Naive thymus-derived CD4-positive, alpha-beta T cell (primary cell): ENCODE results near the gene TUT4. TPM values are rescaled to one million over a fixed set of nuclear protein-coding genes. Genes with fewer than 3 reads are reported as not detected.
A peak's percentile ranks its signal among the peaks of the same experiment; 100 is the strongest.

Source experiments
- ATAC-seq: fragments of 150-1000 bp; cut with Tn5 transposase; 2 replicates; pipeline ENCODE4 v1.10.0; 2021; ENCODE audit warnings: mild to moderate bottlenecking, moderate library complexity
- CTCF ChIA-PET: fragments of 350-600 bp; sonication (Branson Sonifier 250); formaldehyde crosslinking; loops from one replicate; lab custom pipeline; 2021; ENCODE audit warnings: antibody characterized with exemption; lab: Charles Lee
- POLR2A ChIA-PET: fragments of 350-600 bp; sonication (Branson Sonifier 250); formaldehyde crosslinking; loops from one replicate; lab custom pipeline; 2021; ENCODE audit warnings: antibody characterized with exemption, inconsistent platforms; lab: Charles Lee
- DNase-seq, 9 donors: peaks; one replicate each; pipeline versions ENCODE4 v3.0.0 to v3.0.0-alpha.2; 2020 to 2022; ENCODE audit warnings: mixed read lengths in 1 of 9
- H3K27ac ChIP-seq: one replicate; pipeline ENCODE4 v1.7.0; 2013; ENCODE audit warnings: mild to moderate bottlenecking, low read depth, low read length, moderate library complexity
- H3K27me3 ChIP-seq, 2 donors: one replicate each; pipeline ENCODE4 v1.7.0; 2013; ENCODE audit warnings: low read length in 2 of 2, mild to moderate bottlenecking in 2 of 2, moderate library complexity in 2 of 2; ENCODE audit not compliant: control insufficient read depth in 2 of 2, insufficient read depth in 2 of 2
- H3K36me3 ChIP-seq, 3 experiments: 1 replicate in 2 of 3; 2 replicates in 1 of 3; pipeline ENCODE4 v1.7.0; 2013; ENCODE audit warnings: low read length in 3 of 3, mild to moderate bottlenecking in 3 of 3, moderate library complexity in 1 of 3; ENCODE audit not compliant: insufficient read depth in 3 of 3, control insufficient read depth in 2 of 3
- H3K4me1 ChIP-seq, 2 donors: one replicate each; pipeline ENCODE4 v1.7.0; 2013; ENCODE audit warnings: low read length in 2 of 2, mild to moderate bottlenecking in 2 of 2, moderate library complexity in 1 of 2; ENCODE audit not compliant: control insufficient read depth in 2 of 2, insufficient read depth in 2 of 2
- H3K4me3 ChIP-seq: 2 replicates; pipeline ENCODE4 v1.7.0; 2013; ENCODE audit warnings: mild to moderate bottlenecking, low read length
- H3K9me3 ChIP-seq, 3 experiments: 1 replicate in 2 of 3; 2 replicates in 1 of 3; pipeline ENCODE4 v1.7.0; 2013; ENCODE audit warnings: low read length in 3 of 3; ENCODE audit not compliant: control insufficient read depth in 2 of 3
- H3K27ac Mint-ChIP-seq, 9 donors: one replicate each; pipeline ENCODE4 v1.8.0; 2020 to 2022; ENCODE audit warnings: mixed read lengths in 9 of 9, mild to moderate bottlenecking in 8 of 9, moderate library complexity in 5 of 9, inconsistent platforms in 2 of 9
- H3K27me3 Mint-ChIP-seq, 5 donors: one replicate each; pipeline ENCODE4 v1.8.0; 2021 to 2022; ENCODE audit warnings: mixed read lengths in 5 of 5, mild to moderate bottlenecking in 1 of 5
- H3K36me3 Mint-ChIP-seq, 5 donors: one replicate each; pipeline ENCODE4 v1.8.0; 2020 to 2022; ENCODE audit warnings: mixed read lengths in 5 of 5, mild to moderate bottlenecking in 3 of 5, inconsistent platforms in 1 of 5
- H3K4me1 Mint-ChIP-seq, 7 donors: one replicate each; pipeline ENCODE4 v1.8.0; 2020 to 2022; ENCODE audit warnings: mixed read lengths in 7 of 7, mild to moderate bottlenecking in 3 of 7, inconsistent platforms in 1 of 7
- H3K4me3 Mint-ChIP-seq, 10 donors: one replicate each; pipeline ENCODE4 v1.8.0; 2020 to 2022; ENCODE audit warnings: mild to moderate bottlenecking in 10 of 10, mixed read lengths in 10 of 10, moderate library complexity in 6 of 10, inconsistent platforms in 2 of 10
- H3K9me3 Mint-ChIP-seq, 11 donors: one replicate each; pipeline ENCODE4 v1.8.0; 2020 to 2022; ENCODE audit warnings: mixed read lengths in 11 of 11, mild to moderate bottlenecking in 4 of 11, inconsistent platforms in 1 of 11, moderate library complexity in 1 of 11
- intact Hi-C, 2 donors: fragments of 100-400 bp; cut with micrococcal nuclease; formaldehyde crosslinking; loops; one replicate each; pipeline ENCODE4 v1.15.1; 2023
- polyA plus RNA-seq, 2 donors: library from polyadenylated mRNA; unstranded; fragments of 300-500 nt; fragmentation: Illumina TruSeq; gene quantifications; one replicate each; pipeline ENCODE4 v1.2.3, GENCODE V29; 2021
- total RNA-seq, 6 experiments: library from RNA in 5 of 6; stranded (reverse) in 5 of 6; gene quantifications; 1 replicate in 5 of 6; 2 replicates in 1 of 6; pipeline ENCODE4 v1.2.3 and lab custom pipeline; 2021 to 2026

Gene TUT4
- total RNA-seq (100 to 1,000 TPM in 4 of 5 experiments, 10 to 100 TPM in 1; 80.4 to 169 (median 139) TPM), polyA plus RNA-seq (10 to 100 TPM; 32.8 to 50.4 TPM), total RNA-seq (lab: John Stamatoyannopoulos, UW) (189 reads per million, percentile 92 among the genes with 10 or more reads in this experiment)

- peak within 1 kb of the TSS; percentile 95 for H3K4me3 ChIP-seq
- H3K36me3 Mint-ChIP-seq = peaks cover 0 to 7% (median 0%) of the 10 kb centered on the region in 5 donors
Measured at GRCh38 chr1:52552505-52553361, at the start of gene TUT4. Gene TUT4, minus strand, starts transcription at chr1:52553092. Its CDS starts 26,812 bp downstream, at chr1:52526280.

GRCh38 chr1:52601991-52602855, 49.3 kb upstream of the TUT4 start, which contains the start of gene GPX7:
Gene GPX7, plus strand, starts transcription at chr1:52602371. Its CDS starts 39 bp downstream, at chr1:52602410.
- intact Hi-C loops = loop anchor here (1.0 to 5.0 kb wide), 5 partner anchors 35 to 235 kb away; partner anchors contain the start of genes CC2D1B (in 1 of the 2) and TUT4 (in 1 of the 2)
- H3K27ac ChIP-seq = peak within 1 kb of the TSS; percentile 82
- peaks cover 38 to 57% (median 50%) of the 10 kb centered on the region in 7 donors for H3K4me1 Mint-ChIP-seq
- ATAC-seq (peak; percentile 84), DNase-seq (peak; percentile 45 to 68 (median 62))
- peak within 1 kb of the TSS; percentile 85 to 97 (median 95) for H3K27ac Mint-ChIP-seq
- H3K36me3 Mint-ChIP-seq = peaks cover 4 to 34% (median 4%) of the 10 kb centered on the region in 5 donors
- peaks cover 0 to 17% (median 0%) of the 10 kb centered on the region in 3 experiments for H3K36me3 ChIP-seq
- H3K4me1 ChIP-seq = peaks cover 25 to 29% of the 10 kb centered on the region in 2 donors
- H3K9me3 Mint-ChIP-seq = peaks cover 0 to 4% (median 0%) of the 10 kb centered on the region in 11 donors
- ChIA-PET CTCF (interaction anchor here (1.1 kb wide), 1 partner anchor 31 kb away, joined by 6 read pairs; the partner anchor contains the start of gene SHISAL2A), POLR2A (interaction anchor here (0.6 to 7.3 kb wide), 18 partner anchors 9 to 197 kb away, joined by 3 to 104 read pairs (median 6); partner anchors contain the start of genes PRPF38A, SHISAL2A and TUT4)
- peak within 1 kb of the TSS; percentile 83 for H3K4me3 ChIP-seq
- no peaks in the 10 kb centered on the region for H3K9me3 ChIP-seq
- H3K27me3 Mint-ChIP-seq = no peaks in the 10 kb centered on the region
- no peaks in the 10 kb centered on the region for H3K27me3 ChIP-seq
- peak within 1 kb of the TSS; percentile 91 to 95 (median 92) for H3K4me3 Mint-ChIP-seq

More at GRCh38 chr1:52552505-52553361, at the start of gene TUT4:
- ATAC-seq (peak; percentile 57), DNase-seq (peak; percentile 57 to 77 (median 73))
- Histone ChIP-seq H3K36me3 (peaks cover 0 to 9% (median 0%) of the 10 kb centered on the region in 3 experiments), H3K27ac (peak within 1 kb of the TSS; percentile 91), H3K27me3 (no peaks in the 10 kb centered on the region), H3K4me1 (peaks cover 0 to 40% of the 10 kb centered on the region in 2 donors), H3K9me3 (no peaks in the 10 kb centered on the region)
- ChIA-PET POLR2A (interaction anchor here (0.5 to 3.4 kb wide), 21 partner anchors 10 to 187 kb away, joined by 3 to 59 read pairs (median 5); partner anchors contain the start of genes ORC1, PRPF38A and SHISAL2A), CTCF (no interaction called here)
- intact Hi-C loops = loop anchor here (1.0 to 10.0 kb wide), 25 partner anchors 16 to 1500 kb away; partner anchors contain the start of genes BTF3L4 (in 2 of the 2), CC2D1B (in 2 of the 2), ECHDC2 (in 2 of the 2) and NRDC (in 2 of the 2)
- Mint-ChIP-seq H3K27ac (peak within 1 kb of the TSS in 7 of 9 donors; percentile 55 to 94 (median 87)), H3K4me3 (peak within 1 kb of the TSS in 8 of 10 donors; percentile 67 to 88 (median 75)), H3K27me3 (peaks cover 0 to 7% (median 0%) of the 10 kb centered on the region in 5 donors), H3K9me3 (no peaks in the 10 kb centered on the region), H3K4me1 (peaks cover 23 to 52% (median 43%) of the 10 kb centered on the region in 7 donors)

GRCh38 chr1:52601519-52601918, 48.6 kb upstream of the TUT4 start:
- H3K4me1 Mint-ChIP-seq = peaks cover 38 to 57% (median 48%) of the 10 kb centered on the region in 7 donors
- POLR2A ChIA-PET = interaction anchor here (0.8 to 2.9 kb wide), 16 partner anchors 9 to 196 kb away, joined by 3 to 23 read pairs (median 6); partner anchors contain the start of genes PRPF38A, SHISAL2A and TUT4

GRCh38 chr1:52600533-52601179, 47.8 kb upstream of the TUT4 start:
- Histone ChIP-seq H3K4me1 (peaks cover 25% of the 10 kb centered on the region in 2 donors), H3K4me3 (no peak overlapping the region), H3K27ac (no peak overlapping the region), H3K9me3 (no peaks in the 10 kb centered on the region), H3K36me3 (peaks cover 0 to 2% (median 0%) of the 10 kb centered on the region in 3 experiments), H3K27me3 (no peaks in the 10 kb centered on the region)
- POLR2A ChIA-PET = interaction anchor here (0.7 to 2.9 kb wide), 13 partner anchors 11 to 592 kb away, joined by 3 to 23 read pairs (median 6); partner anchors contain the start of genes PRPF38A, SHISAL2A and TUT4
- CTCF ChIA-PET = interaction anchor here (1.3 kb wide), 1 partner anchor 30 kb away, joined by 3 read pairs; no protein-coding TSS in a partner anchor
- peaks cover 0 to 23% (median 0%) of the 10 kb centered on the region in 5 donors for H3K36me3 Mint-ChIP-seq
- DNase-seq = no peak
- H3K27ac Mint-ChIP-seq = peak overlapping the region in 6 of 9 donors; percentile 2 to 97 (median 71)
- ATAC-seq = no peak
- intact Hi-C loops = loop anchor here (5.0 kb wide), 2 partner anchors 73 to 233 kb away; partner anchors contain the start of gene CC2D1B (in 1 of the 2)
- H3K4me3 Mint-ChIP-seq = peak overlapping the region in 9 of 10 donors; percentile 16 to 93 (median 76)
- H3K27me3 Mint-ChIP-seq = peaks cover 0 to 4% (median 0%) of the 10 kb centered on the region in 5 donors
- H3K9me3 Mint-ChIP-seq = peaks cover 0 to 4% (median 0%) of the 10 kb centered on the region in 11 donors
- peaks cover 34 to 48% (median 44%) of the 10 kb centered on the region in 7 donors for H3K4me1 Mint-ChIP-seq

More at GRCh38 chr1:52601519-52601918, 48.6 kb upstream of the TUT4 start:
- peaks cover 0 to 2% (median 0%) of the 10 kb centered on the region in 5 donors for H3K27me3 Mint-ChIP-seq
- H3K9me3 ChIP-seq = no peaks in the 10 kb centered on the region
- DNase-seq (no peak), ATAC-seq (no peak)
- H3K36me3 Mint-ChIP-seq = peaks cover 0 to 29% (median 4%) of the 10 kb centered on the region in 5 donors
- CTCF ChIA-PET = interaction anchor here (1.1 to 1.3 kb wide), 2 partner anchors 31 to 32 kb away, joined by 3 to 6 read pairs; partner anchors contain the start of gene SHISAL2A
- intact Hi-C loops = loop anchor here (5.0 kb wide), 2 partner anchors 74 to 234 kb away; partner anchors contain the start of gene CC2D1B (in 1 of the 2)
- H3K27ac Mint-ChIP-seq = peak overlapping the region; percentile 80 to 97 (median 90)
- peak overlapping the region; percentile 82 for H3K27ac ChIP-seq
- no peaks in the 10 kb centered on the region for H3K27me3 ChIP-seq
- H3K4me3 Mint-ChIP-seq = peak overlapping the region; percentile 75 to 93 (median 83)
- H3K36me3 ChIP-seq = peaks cover 0 to 10% (median 0%) of the 10 kb centered on the region in 3 experiments
- peaks cover 0 to 4% (median 0%) of the 10 kb centered on the region in 11 donors for H3K9me3 Mint-ChIP-seq
- H3K4me3 ChIP-seq = peak overlapping the region; percentile 83
- H3K4me1 ChIP-seq = peaks cover 25 to 29% of the 10 kb centered on the region in 2 donors

- Mint-ChIP-seq H3K4me1 (peaks cover 25 to 38% (median 31%) of the 10 kb centered on the region in 7 donors), H3K9me3 (peaks cover 0 to 4% (median 0%) of the 10 kb centered on the region in 11 donors), H3K27me3 (peaks cover 0 to 8% (median 0%) of the 10 kb centered on the region in 5 donors), H3K27ac (no peak overlapping the region), H3K36me3 (peaks cover 0 to 17% (median 0%) of the 10 kb centered on the region in 5 donors), H3K4me3 (peak overlapping the region in 1 of 10 donors; percentile 3)
- POLR2A ChIA-PET = interaction anchor here (0.7 to 2.9 kb wide), 5 partner anchors 14 to 68 kb away, joined by 3 to 23 read pairs (median 5); partner anchors contain the start of gene SHISAL2A
- intact Hi-C loops = no loop called here
- CTCF ChIA-PET = no interaction called here
- Histone ChIP-seq H3K36me3 (no peaks in the 10 kb centered on the region), H3K9me3 (no peaks in the 10 kb centered on the region), H3K27me3 (no peaks in the 10 kb centered on the region), H3K27ac (no peak overlapping the region), H3K4me1 (peaks cover 16 to 17% of the 10 kb centered on the region in 2 donors), H3K4me3 (no peak overlapping the region)
- ATAC-seq (no peak), DNase-seq (no peak)
Measured at GRCh38 chr1:52599236-52599635, 46.3 kb upstream of the TUT4 start.
